NCI-H2107 (cell line): ENCODE results near the gene RCC2.

ENCODE experiments used
- DNase-seq: peaks from one replicate; lab custom pipeline; 2025; lab: John Stamatoyannopoulos, UW

RCC2 gene

GRCh38 chr1:17441993-17442357, 2.5 kb upstream of the RCC2 start:
- no peak for DNase-seq

GRCh38 chr1:17441265-17441992, 2.0 kb upstream of the RCC2 start:
- DNase-seq: no peak

GRCh38 chr1:17440827-17441168, 1.3 kb upstream of the RCC2 start:
- DNase-seq: no peak

- DNase-seq: no peak
Measured at GRCh38 chr1:17440074-17440826, 773 bp upstream of the RCC2 start.

- no peak for DNase-seq
Measured at GRCh38 chr1:17438318-17439249, 893 bp downstream of the RCC2 start.

- DNase-seq: no peak
Measured at GRCh38 chr1:17437580-17438317, 1.7 kb downstream of the RCC2 start.

GRCh38 chr1:17437260-17437579, 2.3 kb downstream of the RCC2 start:
- no peak for DNase-seq

- DNase-seq: no peak
Measured at GRCh38 chr1:17436380-17437174, 2.9 kb downstream of the RCC2 start.

GRCh38 chr1:17434601-17435000, 4.9 kb downstream of the RCC2 start:
- DNase-seq: no peak

- no peak for DNase-seq
Measured at GRCh38 chr1:17434016-17434415, 5.5 kb downstream of the RCC2 start.

- no peak for DNase-seq
Measured at GRCh38 chr1:17433261-17433660, 6.2 kb downstream of the RCC2 start.

GRCh38 chr1:17432412-17432811, 7.1 kb downstream of the RCC2 start:
- DNase-seq: no peak

- no peak for DNase-seq
Measured at GRCh38 chr1:17429183-17429582, 10.3 kb downstream of the RCC2 start.

- no peak for DNase-seq
Measured at GRCh38 chr1:17427696-17428660, 11.5 kb downstream of the RCC2 start.

GRCh38 chr1:17425806-17426600, 13.5 kb downstream of the RCC2 start:
- DNase-seq: no peak

- no peak for DNase-seq
Measured at GRCh38 chr1:17423781-17424245, 15.7 kb downstream of the RCC2 start.

GRCh38 chr1:17422461-17422860, 17.0 kb downstream of the RCC2 start:
- DNase-seq: no peak

- no peak for DNase-seq
Measured at GRCh38 chr1:17420391-17420918, 19.0 kb downstream of the RCC2 start.
